Stimulated activated CD4-positive, alpha-beta T cell treated with anti-CD3 and anti-CD28 coated beads, Interleukin-15, amount 100 ng/mL, for 48 hours (primary cell): ENCODE results near the gene RSF1.

Experiments used
- DNase-seq, 2 donors: peaks; one replicate each; pipeline ENCODE4 v3.0.0-alpha.2; 2020; ENCODE audit warnings: low read depth in 2 of 2

The RSF1 gene

DNA sequence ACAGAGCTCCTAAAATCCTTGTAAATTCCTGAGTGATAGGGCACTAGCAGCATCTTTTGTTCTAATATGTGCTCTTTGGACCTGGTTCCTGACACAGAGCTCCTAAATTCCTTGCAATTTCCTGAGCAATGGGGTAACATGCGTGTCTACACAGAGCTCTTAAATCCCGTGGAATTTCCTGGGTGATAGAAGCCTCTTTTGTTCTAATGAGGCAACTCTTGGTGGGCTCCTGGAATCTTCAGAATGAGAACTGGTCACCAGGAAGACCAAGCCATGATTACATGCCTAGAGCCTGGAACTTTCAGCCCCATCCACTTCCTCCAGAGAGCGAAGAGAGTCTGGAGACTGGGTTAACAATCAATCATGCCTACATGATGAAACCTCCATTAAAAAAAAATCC lies 19.0 kb downstream of the RSF1 start:
- no peak for DNase-seq

DNA sequence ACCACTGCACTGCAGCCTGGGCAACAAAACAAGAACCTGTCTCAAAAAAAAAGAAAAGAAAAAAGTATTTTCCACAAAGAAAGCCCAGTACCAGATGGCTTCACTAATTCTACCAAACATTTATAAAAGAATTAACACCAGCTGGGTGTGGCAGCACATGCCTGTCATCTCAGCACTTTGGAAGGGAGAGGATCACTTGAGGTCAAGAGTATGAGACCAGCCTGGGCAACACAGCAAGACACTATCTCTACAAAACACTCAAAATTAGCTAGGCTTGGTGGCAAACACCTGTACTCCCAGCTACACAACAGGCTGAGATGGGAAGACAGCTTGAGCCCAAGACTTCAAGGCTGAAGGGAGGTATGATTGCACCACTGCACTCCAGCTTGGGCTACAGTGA lies 20.1 kb downstream of the RSF1 start:
- DNase-seq, result no peak

DNA sequence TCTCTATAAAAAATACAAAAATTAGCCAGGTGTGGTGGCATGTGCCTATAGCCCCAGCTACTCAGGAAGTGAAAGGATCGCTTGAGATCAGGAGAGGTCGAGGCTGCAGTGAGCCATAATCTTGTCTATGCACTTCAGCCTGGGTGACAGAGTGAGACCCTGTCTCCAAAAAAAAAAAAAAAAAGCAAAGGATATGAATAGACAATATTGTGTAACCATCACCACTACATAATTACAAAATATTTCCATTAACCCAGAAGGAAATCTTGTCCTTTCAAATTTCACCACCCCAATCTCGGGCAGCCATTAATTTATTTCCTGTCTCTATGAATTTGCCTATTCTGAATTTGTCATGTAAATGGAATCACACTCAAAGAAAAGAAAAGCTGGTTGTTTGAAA lies 21.2 kb downstream of the RSF1 start:
- DNase-seq, result no peak

DNA sequence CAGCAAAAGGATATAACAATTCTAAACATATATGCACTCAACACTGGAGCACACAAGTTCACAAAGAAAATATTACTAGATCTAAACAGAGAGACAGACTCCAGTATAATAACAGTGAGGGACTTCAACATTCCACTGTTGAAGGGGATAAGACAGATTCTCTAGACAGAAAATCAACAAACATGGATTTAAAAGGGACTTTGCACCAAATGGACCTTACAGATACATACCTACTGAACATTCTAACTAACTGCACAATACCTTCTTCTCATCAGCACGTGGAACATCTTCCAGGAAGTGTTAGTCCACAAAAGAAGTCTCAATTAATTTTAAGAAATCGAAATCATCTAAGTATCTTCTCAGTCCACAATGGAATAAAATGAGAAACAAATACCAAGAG lies 26.6 kb downstream of the RSF1 start:
- no peak for DNase-seq

DNA sequence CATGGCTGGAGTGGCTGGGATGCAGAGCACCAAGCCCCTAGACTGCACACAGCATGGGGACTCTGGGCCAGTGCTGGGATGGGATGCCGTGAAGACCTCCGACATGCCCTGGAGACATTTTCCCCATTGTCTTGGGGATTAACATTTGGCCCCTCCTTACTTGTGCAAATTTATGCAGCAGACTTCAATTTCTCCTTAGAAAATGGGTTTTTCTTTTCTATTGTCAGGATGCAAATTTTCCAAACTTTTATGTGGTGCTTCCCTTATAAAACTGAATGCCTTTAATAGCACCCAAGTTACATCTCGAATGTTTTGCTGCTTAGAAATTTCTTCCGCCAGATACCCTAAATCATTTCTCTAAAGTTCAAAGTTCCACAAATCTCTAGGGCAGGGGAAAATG lies 29.2 kb downstream of the RSF1 start:
- no peak for DNase-seq

DNA sequence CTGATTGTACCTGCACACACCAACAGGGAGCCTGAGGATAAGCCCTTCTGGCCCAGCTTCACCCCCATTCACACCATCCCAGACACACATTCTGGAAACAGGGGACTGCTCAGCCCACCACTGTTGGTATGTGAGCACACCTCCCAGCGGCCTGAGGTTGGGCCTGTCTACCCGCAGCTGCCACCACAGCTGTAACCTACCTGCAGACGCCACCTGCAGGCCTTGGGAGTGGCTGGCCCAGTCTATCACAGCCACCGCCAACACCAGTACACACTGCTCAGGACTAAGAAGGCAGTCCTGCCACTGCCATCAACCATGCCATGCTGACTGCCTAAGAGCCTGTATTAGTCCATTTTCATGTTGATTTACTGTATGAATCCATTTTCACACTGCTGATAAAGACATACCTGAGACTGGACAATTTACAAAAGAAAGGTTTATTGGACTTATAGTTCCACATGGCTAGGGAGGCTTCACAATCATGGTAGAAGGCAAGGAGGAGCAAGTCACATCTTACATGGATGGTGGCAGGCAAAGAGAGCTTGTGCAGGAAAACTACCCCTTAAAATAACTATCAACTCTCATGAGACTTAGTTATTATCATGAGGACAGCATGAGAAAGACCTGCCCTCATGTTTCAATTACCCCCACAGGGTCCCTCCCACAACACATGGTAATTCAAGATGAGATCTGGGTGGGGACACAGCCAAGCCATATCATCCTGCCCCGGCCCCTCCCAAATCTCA lies 30.6 kb downstream of the RSF1 start:
- no peak for DNase-seq

DNA sequence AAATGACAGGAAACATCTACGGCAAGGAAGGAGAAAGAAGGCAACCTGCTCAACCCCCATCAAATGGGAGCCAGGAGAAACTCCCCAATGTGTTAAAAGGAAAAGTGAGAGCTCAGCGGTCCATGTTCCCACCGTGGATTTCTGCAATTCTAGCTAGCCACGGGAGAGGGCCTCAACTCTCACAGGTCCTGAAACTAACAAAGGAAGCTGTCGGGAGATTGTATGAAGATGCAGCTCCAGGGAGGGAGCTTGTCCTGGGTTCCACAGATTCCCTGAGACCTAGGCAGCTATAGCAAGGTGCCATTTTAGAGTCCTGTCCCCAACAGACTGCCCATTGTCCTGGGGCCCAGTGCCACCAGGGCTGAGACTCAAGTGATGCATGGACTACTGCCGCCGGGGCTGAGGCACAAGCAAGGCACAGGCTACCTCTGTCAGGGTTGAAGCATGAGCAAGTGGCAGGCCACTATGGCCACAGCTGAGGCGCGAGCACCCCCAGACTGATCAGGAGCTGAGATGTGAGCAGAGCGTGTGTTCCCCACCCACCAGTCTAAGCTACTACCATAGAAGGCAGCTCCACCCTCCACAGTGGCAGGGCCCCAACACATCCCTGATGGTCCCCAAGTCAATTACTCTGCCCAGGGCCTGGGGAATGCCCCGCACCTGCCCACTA lies 31.3 kb downstream of the RSF1 start:
- DNase-seq, result no peak

DNA sequence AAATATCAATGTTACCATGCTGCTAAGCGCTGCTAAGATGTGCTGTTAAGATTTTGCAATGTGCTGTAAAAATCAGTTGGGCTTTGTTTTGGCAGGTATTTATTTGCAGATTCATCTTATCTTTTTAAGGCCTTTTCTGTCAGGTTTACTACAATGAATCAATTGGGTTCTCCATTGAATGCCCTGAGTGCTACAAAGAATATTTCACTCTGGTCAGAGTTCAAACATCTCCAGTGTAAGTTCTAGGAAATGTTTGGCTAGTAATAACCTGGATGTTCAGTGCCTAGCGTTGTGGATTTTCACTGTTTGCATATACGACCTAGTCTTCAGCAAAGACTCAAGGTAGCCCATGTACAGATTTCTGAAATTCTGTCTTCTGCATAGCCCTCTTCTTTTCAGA lies 36.0 kb downstream of the RSF1 start:
- DNase-seq, result no peak

DNA sequence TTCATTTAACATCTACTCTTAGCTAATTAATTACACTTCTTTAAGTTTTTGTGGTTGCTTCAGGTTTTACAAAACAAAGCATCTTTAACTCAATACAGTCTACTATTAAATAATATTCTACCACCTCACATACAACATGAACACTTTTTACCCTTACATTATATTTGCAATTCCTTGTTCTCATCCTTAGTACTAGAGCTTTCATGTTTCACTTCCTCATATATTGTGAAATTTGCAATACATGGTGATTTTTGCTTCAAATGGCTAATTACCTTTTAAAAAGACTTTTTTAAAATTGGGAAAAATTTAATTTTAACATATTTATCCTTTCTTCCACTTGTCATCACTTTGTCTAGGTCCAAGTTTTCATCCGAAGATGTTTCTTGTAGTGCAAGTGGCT lies 37.5 kb downstream of the RSF1 start:
- DNase-seq, result no peak

DNA sequence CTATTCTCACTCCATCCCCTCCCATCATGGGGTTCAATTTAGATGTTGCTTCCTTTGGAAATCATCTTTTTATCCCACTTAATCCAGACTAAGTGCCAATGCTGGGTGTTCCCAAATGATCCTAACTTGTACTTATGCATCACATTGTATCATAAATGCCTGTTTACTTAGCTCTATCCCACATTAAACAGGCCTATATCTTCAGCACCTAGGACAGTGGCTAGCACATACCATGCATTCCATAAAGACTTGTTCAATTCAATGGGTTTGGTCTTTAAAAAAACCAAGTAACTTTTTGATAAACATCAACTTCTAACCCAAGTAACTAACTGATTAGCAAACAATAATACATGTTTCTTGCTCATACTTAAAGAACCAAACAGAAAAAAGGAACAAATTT lies 40.6 kb downstream of the RSF1 start:
- no peak for DNase-seq

DNA sequence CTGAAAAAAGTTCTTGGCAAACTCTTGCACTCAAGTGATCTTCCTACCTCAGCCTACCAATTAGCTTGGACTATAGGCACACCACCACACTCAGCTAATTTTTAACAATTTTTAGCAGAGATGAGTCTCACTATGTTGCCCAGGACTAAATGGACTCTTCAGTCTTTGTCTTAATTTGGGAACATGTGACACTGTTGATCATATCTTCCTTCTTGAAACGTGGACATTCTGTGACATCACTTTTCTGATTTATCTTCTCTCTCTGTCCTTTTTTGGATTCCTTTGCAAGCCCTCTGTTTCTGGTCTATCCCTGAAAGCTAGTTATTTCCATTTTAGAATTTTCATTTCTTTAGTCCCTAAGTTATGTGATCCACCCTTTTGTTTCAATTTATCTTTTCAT lies 42.0 kb downstream of the RSF1 start:
- no peak for DNase-seq

DNA sequence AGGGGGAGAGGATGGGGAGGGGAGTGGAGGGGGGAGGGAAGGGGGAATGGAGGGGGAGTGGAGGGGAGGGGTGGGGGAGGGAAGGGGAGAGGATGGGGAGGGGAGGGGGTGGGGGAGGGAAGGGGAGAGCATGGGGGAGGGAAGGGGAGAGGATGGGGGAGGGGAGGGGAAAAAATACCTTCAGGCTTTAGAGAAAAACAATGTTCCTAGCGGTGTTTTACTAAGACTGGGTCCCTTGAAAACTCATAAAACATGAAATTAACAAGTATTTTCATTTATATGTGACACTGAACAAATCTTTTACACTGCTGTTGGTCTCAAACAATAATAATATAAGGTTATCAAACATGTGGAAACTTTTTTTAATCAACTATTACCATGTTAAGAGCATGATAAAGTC lies 42.4 kb downstream of the RSF1 start:
- DNase-seq, result no peak

DNA sequence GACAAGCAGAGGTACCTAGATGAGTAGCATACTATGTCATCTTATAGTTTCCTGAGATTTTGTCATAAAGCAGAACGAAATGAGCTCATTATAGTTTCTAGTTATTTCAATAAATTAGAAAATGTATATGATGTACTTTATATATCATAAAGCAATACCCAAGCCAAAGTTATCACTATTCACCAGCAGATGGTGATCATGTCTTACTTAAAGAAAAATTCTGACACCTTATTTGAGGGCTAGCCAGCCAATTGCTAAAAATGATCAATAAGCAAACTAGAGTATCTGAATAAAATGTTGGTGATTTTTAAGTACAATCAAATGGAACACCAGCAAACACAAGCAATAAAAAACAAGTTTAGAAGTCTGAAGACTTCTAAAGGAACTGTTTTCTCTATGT lies 44.1 kb downstream of the RSF1 start:
- DNase-seq, result no peak

DNA sequence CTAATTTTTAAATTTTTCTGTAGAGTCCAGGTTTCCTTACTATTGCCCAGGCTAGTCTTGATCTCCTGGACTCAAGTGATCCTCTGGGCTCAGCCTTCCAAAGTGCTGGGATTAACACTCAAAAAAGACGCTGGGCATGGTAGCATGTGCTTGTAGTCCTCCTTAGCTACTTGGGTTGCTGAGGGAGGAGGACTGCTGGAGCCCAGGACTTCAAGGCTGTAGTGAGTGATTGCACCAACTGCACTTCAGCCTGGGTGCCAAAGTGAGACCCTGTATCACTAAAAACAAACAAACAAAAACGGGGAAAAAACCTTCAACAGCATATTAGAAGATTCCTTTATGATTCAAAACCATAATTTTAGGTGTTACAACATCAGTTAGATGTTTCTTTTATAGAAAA lies 44.6 kb downstream of the RSF1 start:
- DNase-seq, result no peak

DNA sequence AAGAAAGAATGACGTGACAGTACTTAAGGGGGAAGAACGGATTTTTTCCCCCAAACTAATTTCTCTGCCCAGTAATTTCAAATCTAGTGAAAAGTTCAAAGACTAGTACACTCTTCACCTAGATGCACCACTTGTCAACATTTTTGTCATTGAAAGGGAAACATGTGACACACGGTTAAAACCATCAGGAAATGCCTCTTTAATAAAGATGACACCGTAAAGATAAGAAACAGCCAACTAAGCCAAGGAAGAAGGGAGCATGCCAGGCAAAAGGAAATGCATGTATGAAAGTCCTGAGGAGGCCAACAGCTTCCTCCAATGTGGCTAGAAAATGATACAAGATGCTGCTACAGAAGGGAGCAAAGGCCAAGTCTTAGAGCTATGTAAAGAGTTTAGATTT lies 49.4 kb downstream of the RSF1 start:
- no peak for DNase-seq

DNA sequence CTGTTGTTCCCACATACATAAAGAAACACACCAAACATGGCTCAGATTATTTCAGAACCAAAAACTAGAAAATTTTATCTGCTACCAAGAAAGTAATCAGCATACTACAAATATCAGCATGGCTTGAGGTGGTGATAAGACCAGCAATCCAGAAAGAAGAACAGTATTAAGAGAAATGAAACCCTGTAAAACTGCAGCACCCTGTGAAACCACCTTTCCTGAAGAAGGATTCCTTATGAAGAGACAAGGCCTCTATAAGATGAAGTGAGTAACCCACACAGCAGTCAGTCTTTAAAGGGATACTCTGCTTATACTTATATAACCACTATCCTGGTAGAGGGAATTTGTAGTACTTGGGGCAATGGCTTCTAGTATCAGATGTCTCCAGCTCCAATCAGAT lies 49.9 kb downstream of the RSF1 start:
- no peak for DNase-seq

DNA sequence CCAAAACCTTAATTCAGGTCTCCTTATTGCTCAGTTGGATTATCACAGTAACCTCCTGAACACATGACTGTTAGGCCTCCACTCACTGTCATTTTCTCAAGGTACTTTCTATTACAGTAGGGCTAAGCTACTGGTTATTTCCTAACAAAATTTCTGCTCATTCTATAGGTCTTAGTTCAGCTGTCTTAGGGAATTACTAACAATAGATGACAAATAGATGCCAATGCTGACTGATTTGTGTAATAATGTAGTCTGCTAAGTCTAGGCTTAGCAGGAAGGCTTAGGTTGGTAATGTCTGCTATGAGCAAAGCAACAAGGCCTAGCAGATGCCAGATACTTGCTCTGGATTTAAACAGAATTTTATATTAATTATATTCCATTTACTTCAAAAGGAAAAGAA lies 58.1 kb downstream of the RSF1 start:
- no peak for DNase-seq

DNA sequence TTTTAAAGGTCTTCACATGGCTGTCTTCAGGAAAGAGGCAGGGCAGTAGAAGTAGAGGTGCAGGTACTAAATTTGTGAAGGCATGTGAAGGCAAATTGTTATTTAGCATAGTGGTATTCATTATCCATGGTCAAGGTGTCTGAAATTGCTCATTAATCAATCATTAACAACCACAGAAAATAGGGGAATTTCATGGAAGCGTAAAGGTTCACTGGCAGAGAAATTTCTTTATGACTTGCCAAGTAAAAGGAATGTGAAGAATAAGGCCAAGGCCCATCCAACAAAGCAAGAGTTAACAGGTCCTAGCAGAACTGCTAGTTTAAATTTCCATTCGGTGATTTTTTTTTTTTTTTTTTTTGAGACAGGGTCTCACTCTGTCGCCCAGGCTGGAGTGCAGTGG lies 59.0 kb downstream of the RSF1 start:
- DNase-seq, result no peak

DNA sequence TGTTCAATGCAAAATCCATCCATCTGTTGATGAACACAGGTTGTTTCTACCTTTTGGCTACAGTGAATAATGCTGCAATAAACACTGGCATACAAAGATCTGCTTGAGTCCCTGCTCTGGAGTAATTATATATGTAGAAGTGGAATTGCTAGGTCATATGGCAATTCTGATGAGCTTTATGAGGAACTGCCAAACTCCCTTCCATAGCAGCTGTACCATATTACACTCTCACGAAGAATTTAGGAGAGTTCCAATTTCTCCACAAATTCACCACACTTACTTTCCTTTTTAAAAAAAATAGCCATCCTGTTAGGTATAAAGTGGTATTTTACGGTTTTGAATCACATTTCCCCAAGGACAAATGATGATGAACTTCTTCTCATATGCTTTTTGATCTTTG lies 62.2 kb downstream of the RSF1 start:
- no peak for DNase-seq

DNA sequence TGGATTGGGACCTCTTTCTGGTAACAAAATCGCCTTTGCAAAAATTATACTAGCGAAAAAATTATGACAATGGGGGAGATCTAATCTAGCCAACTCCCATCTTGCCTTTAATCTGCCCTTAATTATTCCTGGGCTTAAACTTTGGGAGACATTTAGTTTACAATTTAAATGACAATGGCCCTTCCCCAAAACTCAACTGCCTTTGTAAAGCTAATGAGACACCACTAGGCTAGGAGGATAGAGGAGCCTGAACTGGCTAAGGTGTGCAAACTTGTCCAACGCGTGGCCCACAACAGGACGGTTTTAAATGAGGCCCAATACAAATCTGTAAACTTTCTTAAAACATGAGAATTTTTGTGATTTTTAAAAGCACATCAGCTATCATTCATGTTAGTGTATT lies 67.3 kb downstream of the RSF1 start:
- no peak for DNase-seq

DNA sequence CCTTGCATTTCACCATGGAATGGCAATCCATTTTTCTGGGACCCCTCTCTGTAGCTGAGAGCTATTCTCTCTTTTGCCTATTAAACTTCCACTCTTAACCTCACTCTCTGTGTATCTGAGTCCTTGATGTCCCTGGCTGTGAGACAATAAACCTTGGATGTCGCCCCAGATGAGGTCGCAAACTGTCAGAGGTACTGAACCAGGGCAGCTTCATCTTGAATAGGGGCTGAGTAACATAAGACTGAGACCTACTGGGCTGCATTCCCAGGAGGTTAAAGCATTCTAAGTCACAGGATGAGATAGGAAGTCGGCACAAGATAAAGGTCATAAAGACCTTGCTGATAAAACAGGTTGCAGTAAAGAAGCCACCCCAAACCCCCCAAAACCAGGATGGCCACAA lies 68.0 kb downstream of the RSF1 start:
- no peak for DNase-seq

DNA sequence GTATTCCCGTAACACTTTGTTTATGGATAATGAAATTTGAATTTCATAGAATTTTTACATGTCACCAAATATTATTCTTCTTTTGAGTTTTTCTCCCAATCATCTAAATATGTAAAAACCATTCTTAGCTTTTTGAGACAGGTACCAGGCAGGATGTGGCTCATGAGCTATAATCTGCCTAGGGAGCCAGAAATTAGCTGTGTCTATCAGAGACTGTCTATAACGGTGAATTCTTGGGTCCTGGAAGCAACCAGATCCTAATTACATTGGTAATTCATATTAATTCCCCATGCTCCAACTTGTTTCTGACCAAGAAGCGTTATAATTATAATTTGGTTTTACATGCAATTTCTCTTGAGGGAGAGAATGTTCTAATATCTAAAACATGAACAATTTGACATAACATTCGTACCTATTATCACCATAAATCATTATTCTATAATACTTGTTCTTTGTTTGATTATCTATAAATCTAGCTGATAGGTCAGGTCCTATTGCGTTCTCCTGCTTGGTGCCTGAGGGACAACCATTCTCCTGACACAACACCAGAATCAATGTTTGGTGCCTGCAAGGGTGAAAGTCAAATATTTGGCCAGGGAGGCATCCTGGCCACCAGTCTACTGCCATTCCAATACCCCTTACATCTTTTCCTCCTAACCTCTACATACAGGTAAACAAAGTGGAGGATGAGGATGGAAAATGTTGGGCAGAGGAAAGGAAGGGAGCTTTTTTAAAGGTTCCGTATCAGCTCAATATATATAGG lies 69.9 kb downstream of the RSF1 start:
- no peak for DNase-seq

DNA sequence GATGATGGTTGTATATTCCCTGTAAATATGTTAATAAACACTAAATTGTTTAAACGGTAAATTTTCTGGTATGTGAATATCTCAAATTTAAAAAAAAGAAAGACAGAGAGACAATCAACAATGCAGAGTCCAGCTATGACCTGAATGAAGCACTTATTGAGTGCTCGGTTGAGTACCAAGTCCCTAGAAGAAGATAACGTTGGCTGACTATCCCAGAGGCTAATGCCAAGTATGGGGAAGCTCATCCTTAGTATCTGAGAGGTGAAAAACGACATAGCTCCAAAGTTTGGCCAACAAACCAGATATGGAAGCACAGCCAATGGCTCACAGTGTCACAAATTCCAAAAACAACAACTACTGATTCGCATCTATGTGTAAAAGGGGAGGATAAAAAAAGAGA lies 71.3 kb downstream of the RSF1 start:
- no peak for DNase-seq
